H1 (cell line): Measurements from ENCODE around the gene PKD1L1. TPM values are rescaled to one million over a fixed set of nuclear protein-coding genes. Genes with fewer than 3 reads are reported as not detected.

Experiments
- ASH2L ChIP-seq: fragments of 200-600, 300-600 bp; sonication (generic); IDR thresholded peaks from one replicate; pipeline ENCODE4 v1.7.1; 2017; ENCODE audit warnings: low read length
- BCL11A ChIP-seq, 2 experiments: IDR thresholded peaks; one replicate each; pipeline ENCODE4 v1.6.1; 2011; ENCODE audit warnings: low read depth in 2 of 2, low read length in 2 of 2, mild to moderate bottlenecking in 2 of 2
- CHD7 ChIP-seq: fragments of 300-600 bp; sonication (generic); IDR thresholded peaks from 2 replicates; pipeline ENCODE4 v1.7.1; 2012; ENCODE audit warnings: low read length, moderate library complexity, mild to moderate bottlenecking, inconsistent platforms; ENCODE audit not compliant: insufficient replicate concordance
- EP300 ChIP-seq, 2 experiments: IDR thresholded peaks; 1 replicate in 1 of 2; 2 replicates in 1 of 2; pipeline ENCODE4 v1.6.1; 2011 to 2012; ENCODE audit warnings: low read depth in 2 of 2, low read length in 2 of 2, mild to moderate bottlenecking in 2 of 2, borderline replicate concordance in 1 of 2, inconsistent platforms in 1 of 2, moderate library complexity in 1 of 2
- SIRT6 ChIP-seq: IDR thresholded peaks from one replicate; pipeline ENCODE4 v1.7.1; 2012; ENCODE audit warnings: low read length, inconsistent platforms
- SIX5 ChIP-seq: IDR thresholded peaks from 2 replicates; pipeline ENCODE4 v1.6.1; 2011; ENCODE audit warnings: mild to moderate bottlenecking, low read depth, low read length
- SP4 ChIP-seq: IDR thresholded peaks from 2 replicates; pipeline ENCODE4 v1.6.1; 2012; ENCODE audit warnings: low read length, inconsistent platforms
- TAF1 ChIP-seq: IDR thresholded peaks from 2 replicates; pipeline ENCODE4 v1.6.1; 2011; ENCODE audit warnings: mild to moderate bottlenecking, low read depth, low read length
- TCF12 ChIP-seq: IDR thresholded peaks from 2 replicates; pipeline ENCODE4 v1.6.1; 2011; ENCODE audit warnings: low read depth, mild to moderate bottlenecking, low read length
- polyA plus RNA-seq, 7 experiments: library from polyadenylated mRNA; depleted of rRNA in 3 of 7; stranded (reverse) in 5 of 7; unstranded in 2 of 7; fragments of >200 nt in 5 of 7; fragments of 200-250 nt in 2 of 7; gene quantifications; 1 replicate in 5 of 7; 2 replicates in 1 of 7; 4 replicates in 1 of 7; pipeline versions ENCODE4 v1.2.1 to v1.2.3, GENCODE V29; 2011 to 2013; ENCODE audit warnings: missing spikeins in 2 of 7, mixed read lengths in 2 of 7
- total RNA-seq: library from RNA; stranded (reverse); fragmentation: NEBNext Ultra II Directional; extraction: Animal tissue kit (Norgen Biotek cat#: 25700); gene quantifications from 2 replicates; pipeline ENCODE4 v1.2.1, GENCODE V29; 2021
- TF ChIP-seq, protein P1 (sequence below), 3 experiments: IDR thresholded peaks; 1 replicate in 2 of 3; 2 replicates in 1 of 3; pipeline versions ENCODE4 v1.5.1 to v1.6.1; 2011; ENCODE audit warnings: low read length in 3 of 3, mild to moderate bottlenecking in 3 of 3, inconsistent platforms in 2 of 3, low read depth in 1 of 3, moderate library complexity in 1 of 3; ENCODE audit not compliant: insufficient read depth in 1 of 3; ENCODE audit errors: control extremely low read depth in 1 of 3

PKD1L1 gene
- total and polyA plus RNA-seq, 2 of the 8 experiments (the other 6 are each of a cell fraction or from before 2014, with no cell fraction given) = 0.22 to 0.35 TPM

DNA sequence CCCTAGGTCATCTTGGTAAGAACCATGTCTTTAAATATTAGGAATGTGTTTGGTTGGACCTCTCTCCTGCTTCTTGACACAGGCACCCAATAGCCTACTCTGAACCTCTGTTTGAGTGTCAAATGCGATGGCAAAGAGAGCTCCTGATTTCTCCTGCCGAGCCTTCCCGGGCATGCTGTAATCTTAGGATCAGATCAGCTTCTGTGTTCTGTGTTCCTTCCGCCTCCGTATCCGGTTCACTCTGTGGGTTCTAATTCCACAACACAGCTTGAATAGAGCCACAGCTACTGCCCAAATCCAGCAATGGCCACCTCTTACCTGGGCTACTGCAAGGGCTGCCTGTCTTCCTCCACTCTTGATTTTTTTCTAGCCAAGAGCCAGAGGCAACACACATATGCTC, 201.1 kb downstream of the PKD1L1 start (continued):
- TF ChIP-seq CHD7 = no peak
- TF ChIP-seq TCF12 = no peak
- TF ChIP-seq EP300 (IDR thresholded peaks at IDR 0.05; ENCODE audit: borderline replicate concordance in 1 of 2, low read depth in 2 of 2, low read length in 2 of 2) = no peak
- no peak for TF ChIP-seq SP4
- TF ChIP-seq, protein P1, sequence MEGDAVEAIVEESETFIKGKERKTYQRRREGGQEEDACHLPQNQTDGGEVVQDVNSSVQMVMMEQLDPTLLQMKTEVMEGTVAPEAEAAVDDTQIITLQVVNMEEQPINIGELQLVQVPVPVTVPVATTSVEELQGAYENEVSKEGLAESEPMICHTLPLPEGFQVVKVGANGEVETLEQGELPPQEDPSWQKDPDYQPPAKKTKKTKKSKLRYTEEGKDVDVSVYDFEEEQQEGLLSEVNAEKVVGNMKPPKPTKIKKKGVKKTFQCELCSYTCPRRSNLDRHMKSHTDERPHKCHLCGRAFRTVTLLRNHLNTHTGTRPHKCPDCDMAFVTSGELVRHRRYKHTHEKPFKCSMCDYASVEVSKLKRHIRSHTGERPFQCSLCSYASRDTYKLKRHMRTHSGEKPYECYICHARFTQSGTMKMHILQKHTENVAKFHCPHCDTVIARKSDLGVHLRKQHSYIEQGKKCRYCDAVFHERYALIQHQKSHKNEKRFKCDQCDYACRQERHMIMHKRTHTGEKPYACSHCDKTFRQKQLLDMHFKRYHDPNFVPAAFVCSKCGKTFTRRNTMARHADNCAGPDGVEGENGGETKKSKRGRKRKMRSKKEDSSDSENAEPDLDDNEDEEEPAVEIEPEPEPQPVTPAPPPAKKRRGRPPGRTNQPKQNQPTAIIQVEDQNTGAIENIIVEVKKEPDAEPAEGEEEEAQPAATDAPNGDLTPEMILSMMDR (IDR thresholded peaks at IDR 0.05; ENCODE audit: control extremely low read depth in 1 of 3, insufficient read depth in 1 of 3, low read depth in 1 of 3, low read length in 3 of 3) = no peak
- TF ChIP-seq TAF1 = no peak
- TF ChIP-seq SIX5 = no peak
- no peak for TF ChIP-seq ASH2L
- TF ChIP-seq SIRT6 = no peak
- no peak for TF ChIP-seq BCL11A (IDR thresholded peaks at IDR 0.05; ENCODE audit: low read depth in 2 of 2, low read length in 2 of 2)
